ENCODE data around the gene MYO1H.

DNA sequence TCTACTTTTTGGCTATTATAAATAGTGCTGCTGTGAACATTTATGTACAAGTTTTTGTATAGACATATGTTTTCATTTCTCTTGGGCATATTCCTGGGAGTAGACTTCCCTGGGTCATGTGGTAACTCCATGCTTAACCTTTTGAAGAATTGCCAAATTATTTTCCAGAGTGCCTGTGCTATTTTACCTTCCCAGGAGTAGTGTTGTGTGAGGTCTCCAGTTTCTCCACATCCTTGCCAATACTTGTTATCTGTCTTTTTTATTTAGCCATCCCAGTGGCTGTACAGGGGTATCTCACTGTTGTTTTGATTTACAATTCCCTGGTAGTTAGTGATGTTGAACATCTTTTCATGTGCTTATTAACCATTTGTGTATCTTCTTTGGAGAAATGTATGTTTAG, 148.6 kb downstream of the MYO1H start:
- TF ChIP-seq, protein P1, sequence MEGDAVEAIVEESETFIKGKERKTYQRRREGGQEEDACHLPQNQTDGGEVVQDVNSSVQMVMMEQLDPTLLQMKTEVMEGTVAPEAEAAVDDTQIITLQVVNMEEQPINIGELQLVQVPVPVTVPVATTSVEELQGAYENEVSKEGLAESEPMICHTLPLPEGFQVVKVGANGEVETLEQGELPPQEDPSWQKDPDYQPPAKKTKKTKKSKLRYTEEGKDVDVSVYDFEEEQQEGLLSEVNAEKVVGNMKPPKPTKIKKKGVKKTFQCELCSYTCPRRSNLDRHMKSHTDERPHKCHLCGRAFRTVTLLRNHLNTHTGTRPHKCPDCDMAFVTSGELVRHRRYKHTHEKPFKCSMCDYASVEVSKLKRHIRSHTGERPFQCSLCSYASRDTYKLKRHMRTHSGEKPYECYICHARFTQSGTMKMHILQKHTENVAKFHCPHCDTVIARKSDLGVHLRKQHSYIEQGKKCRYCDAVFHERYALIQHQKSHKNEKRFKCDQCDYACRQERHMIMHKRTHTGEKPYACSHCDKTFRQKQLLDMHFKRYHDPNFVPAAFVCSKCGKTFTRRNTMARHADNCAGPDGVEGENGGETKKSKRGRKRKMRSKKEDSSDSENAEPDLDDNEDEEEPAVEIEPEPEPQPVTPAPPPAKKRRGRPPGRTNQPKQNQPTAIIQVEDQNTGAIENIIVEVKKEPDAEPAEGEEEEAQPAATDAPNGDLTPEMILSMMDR (IDR thresholded peaks at IDR 0.05) = no peak
- no peak for TF ChIP-seq EP300 (IDR thresholded peaks at IDR 0.05)
